ENCODE data around the gene CGB3. TPM values are rescaled to one million over a fixed set of nuclear protein-coding genes. Genes with fewer than 3 reads are reported as not detected.
A peak's percentile ranks its signal among the peaks of the same experiment; 100 is the strongest.

Gene CGB3
- total and polyA plus RNA-seq, 8 donors: not detected

GRCh38 chr19:48987323-48987722 is 36.8 kb downstream of the CGB3 start:
- intact Hi-C loops (cut with DNase I): no loop called here
- no peaks in the 10 kb centered on the region for H3K9me3 ChIP-seq
- peaks cover 0 to 8% (median 0%) of the 10 kb centered on the region in 3 donors for H3K36me3 ChIP-seq
- no peak for ATAC-seq
- no peak overlapping the region for H3K4me3 ChIP-seq
- H3K4me1 ChIP-seq: peaks cover 0 to 7% (median 0%) of the 10 kb centered on the region in 3 donors
- no peak overlapping the region for H3K27ac ChIP-seq
- DNase-seq: no peak
- TF ChIP-seq CTCF (IDR thresholded peaks at IDR 0.05): no peak
- no peaks in the 10 kb centered on the region for H3K27me3 ChIP-seq
- WGBS, 2 donors: 80 to 81% methylated on average over 7 of the region's 7 CpGs
- no peak for FAIRE-seq

GRCh38 chr19:48986211-48986610 is 37.9 kb downstream of the CGB3 start:
- intact Hi-C loops (cut with DNase I): no loop called here
- no peak overlapping the region for H3K4me3 ChIP-seq
- H3K27me3 ChIP-seq: no peaks in the 10 kb centered on the region
- TF ChIP-seq CTCF (IDR thresholded peaks at IDR 0.05): no peak
- WGBS, 2 donors: 98% methylated on average over 3 of the region's 3 CpGs
- peaks cover 0 to 8% (median 0%) of the 10 kb centered on the region in 3 donors for H3K36me3 ChIP-seq
- FAIRE-seq (no peak), ATAC-seq (no peak), DNase-seq (no peak)
- no peaks in the 10 kb centered on the region for H3K9me3 ChIP-seq
- H3K4me1 ChIP-seq: no peaks in the 10 kb centered on the region
- H3K27ac ChIP-seq: no peak overlapping the region

GRCh38 chr19:48985711-48986110 is 38.4 kb downstream of the CGB3 start:
- FAIRE-seq: no peak

GRCh38 chr19:48982280-48982679 is 41.9 kb downstream of the CGB3 start:
- H3K4me1 ChIP-seq: no peaks in the 10 kb centered on the region
- DNase-seq: no peak
- peaks cover 0 to 8% (median 0%) of the 10 kb centered on the region in 3 donors for H3K36me3 ChIP-seq
- no peaks in the 10 kb centered on the region for H3K27me3 ChIP-seq
- ATAC-seq: peak in 1 of 4 donors; percentile 24
- no peak overlapping the region for H3K27ac ChIP-seq
- TF ChIP-seq CTCF (IDR thresholded peaks at IDR 0.05): no peak
- H3K9me3 ChIP-seq: no peaks in the 10 kb centered on the region
- WGBS, 2 donors: 96% methylated on average over 9 of the region's 9 CpGs
- no peak for FAIRE-seq
- intact Hi-C loops (cut with DNase I): no loop called here
- no peak overlapping the region for H3K4me3 ChIP-seq

More at GRCh38 chr19:48985711-48986110, 38.4 kb downstream of the CGB3 start:
- Histone ChIP-seq H3K9me3 (no peaks in the 10 kb centered on the region), H3K27ac (no peak overlapping the region), H3K36me3 (peaks cover 0 to 8% (median 0%) of the 10 kb centered on the region in 3 donors), H3K4me1 (no peaks in the 10 kb centered on the region), H3K4me3 (no peak overlapping the region), H3K27me3 (no peaks in the 10 kb centered on the region)
- DNase-seq (no peak), ATAC-seq (no peak)
- TF ChIP-seq CTCF (IDR thresholded peaks at IDR 0.05): no peak
- intact Hi-C loops (cut with DNase I): no loop called here
- 90 to 94% methylated on average over 13 of the region's 13 CpGs for WGBS, 2 donors

- no peaks in the 10 kb centered on the region for H3K4me1 ChIP-seq
- H3K4me3 ChIP-seq: no peak overlapping the region
- no peaks in the 10 kb centered on the region for H3K9me3 ChIP-seq
- H3K27me3 ChIP-seq: no peaks in the 10 kb centered on the region
- DNase-seq (no peak), ATAC-seq (no peak), FAIRE-seq (no peak)
- no peak overlapping the region for H3K27ac ChIP-seq
- WGBS, 2 donors: 76 to 78% methylated on average over 2 of the region's 2 CpGs
- H3K36me3 ChIP-seq: no peaks in the 10 kb centered on the region
- intact Hi-C loops (cut with DNase I): no loop called here
- no peak for TF ChIP-seq CTCF (IDR thresholded peaks at IDR 0.05)
Observed at GRCh38 chr19:48977061-48977460, 47.1 kb downstream of the CGB3 start.

All from pancreas (tissue), 10 donors.